GM19463 (cell line): ENCODE measurements around the gene TOP1.

ENCODE experiments used
- ATAC-seq: cut with Tn5 transposase; IDR thresholded peaks from one replicate; pipeline ENCODE4 v1.9.1; 2021; ENCODE audit warnings: mild to moderate bottlenecking, moderate library complexity; ENCODE audit not compliant: unreplicated experiment

Gene TOP1

DNA sequence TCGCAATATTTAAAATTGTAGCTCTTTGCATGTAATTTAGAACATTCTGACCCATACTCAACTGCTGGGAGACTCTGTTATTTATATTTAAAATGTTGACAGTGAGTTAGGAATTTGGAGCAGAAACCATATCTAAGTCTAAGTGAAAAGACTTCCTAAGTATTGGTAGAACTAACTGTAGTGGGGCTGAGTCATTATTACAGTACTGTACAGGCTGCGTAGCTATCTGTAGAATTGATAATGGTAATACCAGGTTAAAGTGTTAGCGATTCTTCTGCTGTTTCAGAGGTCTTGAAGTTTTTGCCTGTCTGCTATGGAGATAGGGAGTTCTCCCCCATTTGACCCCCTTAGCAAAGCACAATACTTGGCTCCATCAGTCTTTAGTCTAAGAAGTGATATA lies 3.6 kb downstream of the TOP1 start:
- ATAC-seq = no peak

DNA sequence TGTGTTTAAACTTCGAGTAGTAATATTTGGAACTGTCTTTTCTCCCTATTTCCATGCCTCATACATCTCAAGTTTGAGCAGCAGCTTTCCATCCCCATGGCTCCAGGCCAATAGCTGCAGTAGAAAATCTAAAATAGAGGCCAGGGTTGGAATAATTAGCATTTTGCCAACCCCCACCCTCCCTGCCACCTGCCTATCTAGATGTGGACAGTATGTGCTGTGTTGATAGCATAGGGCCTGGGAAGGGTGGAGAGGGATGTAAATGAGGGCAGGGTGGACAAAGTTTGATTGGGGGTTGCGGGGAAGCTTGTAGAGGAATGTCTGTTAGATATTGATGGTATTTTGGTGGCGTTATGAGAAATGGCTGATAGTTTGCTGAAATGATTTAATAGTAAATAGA lies 5.6 kb downstream of the TOP1 start:
- no peak for ATAC-seq

DNA sequence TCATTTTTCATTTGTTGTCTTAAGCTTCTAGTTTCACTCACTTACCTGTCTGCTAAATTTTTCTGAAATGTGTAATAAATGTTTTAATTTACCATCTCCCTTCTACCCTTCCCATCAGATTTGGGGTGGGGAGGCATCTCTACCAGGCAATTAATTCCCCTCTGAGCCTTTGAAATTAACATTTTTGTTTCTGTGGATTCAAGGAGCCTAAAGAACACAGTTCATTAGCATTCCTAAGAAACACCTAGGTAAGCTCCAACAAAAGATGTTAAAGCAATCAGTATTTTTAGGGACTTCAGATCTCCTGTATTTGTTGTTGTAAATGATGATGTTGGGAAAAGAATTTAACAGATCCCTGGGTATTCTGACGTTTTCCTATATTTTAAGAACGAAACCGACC lies 6.6 kb downstream of the TOP1 start:
- no peak for ATAC-seq

DNA sequence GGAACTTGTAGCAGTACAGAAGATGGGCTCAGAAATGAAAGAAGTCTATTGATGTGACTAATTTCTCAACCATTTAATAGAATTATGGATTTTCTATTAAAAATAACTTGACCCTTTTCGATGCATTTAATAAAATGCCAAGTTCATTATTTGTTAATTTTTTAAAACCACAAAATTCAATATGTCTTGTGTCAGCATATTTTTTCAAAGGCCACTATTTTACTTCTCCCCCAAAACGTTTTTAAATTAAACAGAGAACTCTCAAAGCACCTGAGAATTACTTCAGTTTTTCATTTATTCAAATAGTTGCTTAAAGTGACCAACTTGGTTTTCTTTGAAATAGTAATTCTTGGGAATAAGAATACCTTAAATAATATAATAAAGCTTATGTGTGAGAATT lies 8.6 kb downstream of the TOP1 start:
- ATAC-seq = no peak

DNA sequence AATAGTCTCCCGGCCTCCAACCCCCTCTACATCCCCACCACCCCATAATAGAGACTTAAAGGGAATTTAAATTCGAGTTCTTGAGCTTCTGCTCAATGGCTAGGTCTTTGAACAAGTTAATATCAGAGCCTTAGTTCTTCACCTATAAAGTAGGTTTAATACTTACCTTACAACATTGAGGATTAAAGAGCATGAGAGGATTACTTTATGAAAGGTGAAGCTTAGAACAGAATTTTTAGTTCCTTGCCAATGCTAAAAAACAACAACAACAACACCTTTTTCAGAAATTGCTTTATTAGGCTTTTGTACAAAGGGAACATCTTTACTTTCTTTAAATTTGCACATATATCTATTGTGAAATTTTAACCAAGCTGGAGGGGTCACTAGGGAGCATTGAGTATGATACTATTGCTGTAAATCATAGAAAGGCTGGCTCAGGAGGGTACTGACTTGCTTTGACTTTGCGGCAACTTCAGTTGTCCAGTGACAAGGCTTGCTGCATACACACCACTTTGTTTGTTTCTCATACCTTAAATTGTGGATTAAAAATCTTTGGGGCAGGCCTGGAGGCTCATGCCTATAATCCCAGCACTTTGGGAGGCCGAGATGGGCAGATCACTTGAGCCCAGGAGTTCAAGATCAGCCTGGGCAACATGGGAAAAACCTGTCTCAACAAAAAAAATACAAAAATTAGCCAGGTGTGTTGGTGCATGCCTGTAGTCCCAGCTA lies 9.7 kb downstream of the TOP1 start:
- ATAC-seq = no peak

DNA sequence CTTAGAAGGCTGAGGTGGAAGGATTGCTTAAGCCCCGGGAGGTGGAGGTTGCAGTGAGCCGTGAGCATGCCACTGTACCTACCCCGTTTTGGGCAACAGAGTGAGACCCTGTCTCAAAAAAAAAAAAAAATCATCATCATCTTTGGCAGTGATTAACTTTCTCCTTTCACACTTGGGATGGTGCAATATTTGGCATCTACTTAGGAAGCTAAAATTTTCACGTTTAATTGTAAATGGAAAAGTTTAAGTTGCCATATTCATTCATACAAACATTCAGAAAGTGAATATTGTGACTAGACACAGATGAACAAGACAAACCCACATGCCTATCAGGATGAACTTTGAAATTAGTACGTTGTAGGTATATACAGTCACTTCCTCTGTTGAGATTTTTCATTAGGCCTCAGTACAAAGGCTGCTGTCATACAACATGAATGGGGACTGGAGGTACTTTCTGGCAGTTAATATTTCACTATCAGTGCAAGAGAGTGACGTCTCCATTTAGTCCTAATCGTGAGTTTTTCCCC lies 10.3 kb downstream of the TOP1 start:
- peak; percentile 83 for ATAC-seq

DNA sequence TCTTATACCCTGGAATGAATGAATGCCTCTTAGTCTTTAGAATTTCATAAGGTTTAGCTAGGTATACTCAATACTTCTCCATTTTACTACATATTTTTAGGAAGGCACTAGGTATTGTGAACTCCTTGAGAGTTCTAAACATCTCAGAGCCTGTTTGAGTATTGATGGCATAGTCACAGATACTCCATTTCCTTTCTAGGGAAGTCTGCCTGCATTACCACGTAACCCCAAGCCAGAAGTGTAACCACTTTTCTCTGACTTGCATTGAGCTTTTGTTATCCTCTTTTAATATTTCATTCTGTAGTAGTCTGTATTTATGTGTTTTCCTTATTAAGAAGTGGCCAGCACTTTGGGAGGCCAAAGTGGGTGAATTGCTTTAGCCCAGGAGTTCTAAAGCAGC lies 12.2 kb downstream of the TOP1 start:
- no peak for ATAC-seq

DNA sequence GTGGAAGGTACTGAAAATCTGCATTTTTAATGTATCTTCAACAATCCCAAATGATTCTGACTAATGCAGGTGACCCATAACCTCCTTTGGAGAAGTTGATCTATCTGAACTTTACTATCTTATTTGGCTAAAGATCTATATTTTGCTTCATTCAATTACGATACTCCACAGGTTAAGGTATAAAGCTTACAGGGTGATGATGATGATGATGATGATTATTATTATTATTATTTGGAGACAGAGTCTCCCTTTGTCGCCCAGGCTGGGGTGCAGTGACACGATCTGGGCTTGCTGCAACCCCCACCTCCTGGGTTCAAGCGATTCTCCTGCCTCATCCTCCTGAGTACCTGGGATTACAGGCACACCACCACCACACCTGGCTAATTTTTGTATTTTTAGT lies 13.1 kb downstream of the TOP1 start:
- ATAC-seq = no peak

DNA sequence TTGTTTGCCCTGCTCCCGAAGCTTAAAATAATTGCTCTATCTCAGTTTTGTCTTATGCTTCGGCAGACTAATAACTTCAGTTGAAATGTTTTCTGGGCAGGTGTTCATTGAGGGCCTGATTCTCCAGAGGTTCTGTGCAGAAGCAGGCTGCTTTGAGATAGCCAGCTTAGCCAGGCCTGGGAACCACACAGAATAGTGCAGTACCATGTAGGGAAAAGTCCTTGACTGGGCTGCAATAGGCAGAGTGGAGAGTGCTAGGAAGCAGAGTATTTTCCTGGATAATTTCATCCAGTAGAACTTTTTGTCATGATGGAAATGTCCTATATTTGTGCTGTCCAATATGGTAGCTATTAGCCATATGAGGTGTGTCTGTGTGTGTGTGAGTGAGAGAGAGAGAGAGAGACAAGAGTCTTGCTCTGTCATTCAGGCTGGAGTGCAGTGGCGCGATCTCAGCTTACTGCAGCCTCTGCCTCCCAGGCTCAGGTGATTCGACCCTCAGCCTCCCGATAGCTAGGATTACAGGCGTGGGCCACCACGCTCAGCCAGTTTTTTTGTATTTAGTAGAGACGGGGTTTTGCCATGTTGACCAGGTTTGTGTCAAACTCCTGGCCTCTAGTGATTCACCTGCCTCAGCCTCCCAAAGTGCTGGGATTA lies 15.9 kb downstream of the TOP1 start:
- no peak for ATAC-seq

DNA sequence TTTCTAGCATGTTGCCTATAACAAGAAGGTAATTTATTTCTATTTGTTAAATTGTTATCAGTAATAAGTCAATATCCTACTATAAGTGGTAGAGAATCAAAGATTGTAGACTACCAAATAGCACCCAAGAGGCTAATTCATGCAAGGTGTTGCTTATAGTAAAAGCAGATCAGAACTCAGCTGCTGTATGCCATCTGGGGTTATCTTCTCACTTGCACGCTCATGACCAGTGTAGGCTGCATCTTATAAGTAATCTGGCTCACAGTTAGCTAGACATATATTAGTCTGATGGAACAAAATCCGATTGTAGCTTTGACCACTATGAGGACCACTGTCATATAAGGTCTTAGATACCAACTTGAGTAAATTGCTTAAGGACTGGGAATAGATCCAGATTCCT lies 17.0 kb downstream of the TOP1 start:
- no peak for ATAC-seq

DNA sequence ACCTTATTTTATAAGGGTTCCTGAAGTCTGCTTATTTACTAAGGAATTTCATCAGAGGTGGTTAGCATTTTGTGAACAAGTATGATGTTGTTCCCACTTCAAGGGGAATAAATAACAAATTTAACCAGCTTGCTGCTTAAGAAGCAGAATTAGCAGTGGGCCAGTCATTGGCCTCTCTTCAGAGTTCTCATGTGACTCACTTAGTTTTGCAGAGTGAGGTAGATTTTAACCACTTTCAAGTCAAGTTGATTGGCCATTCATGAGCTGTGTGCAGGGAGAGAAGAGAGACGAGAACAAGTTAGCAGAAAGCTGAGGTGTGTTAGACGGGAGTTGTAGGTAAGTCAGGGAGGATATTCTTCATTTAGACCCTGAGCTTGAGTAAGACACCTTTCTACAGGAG lies 18.1 kb downstream of the TOP1 start:
- ATAC-seq = no peak

DNA sequence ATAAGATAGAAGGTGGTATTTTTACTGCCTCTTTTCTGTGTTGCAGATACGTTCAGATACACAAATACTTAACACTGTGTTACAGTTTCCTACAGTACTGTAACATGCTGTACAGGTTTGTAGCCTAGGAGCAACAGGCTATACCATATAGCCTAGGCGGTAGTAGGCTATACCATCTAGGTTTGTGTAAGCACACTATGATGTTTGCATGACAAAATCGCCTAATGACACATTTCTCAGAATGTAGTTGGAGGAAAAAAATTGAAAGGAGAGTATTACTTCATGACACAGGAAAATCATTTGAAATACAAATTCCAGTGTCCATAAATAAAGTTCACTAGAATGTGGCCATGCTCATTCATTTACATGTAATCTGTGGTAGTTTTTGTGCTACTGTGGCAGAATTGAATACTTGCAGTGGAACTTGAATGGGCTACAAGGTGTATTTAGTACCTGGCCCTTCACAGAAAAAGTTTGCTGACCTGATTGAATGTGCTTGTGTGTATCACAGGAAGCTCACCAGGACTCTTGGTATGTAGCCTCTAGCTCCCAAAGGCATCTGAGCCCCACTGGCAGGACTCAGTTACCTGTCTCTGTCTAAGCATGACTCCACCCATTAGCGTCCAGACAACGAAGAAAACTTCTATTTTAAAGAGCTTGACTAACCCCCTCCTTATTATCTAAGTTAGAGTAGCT lies 18.8 kb downstream of the TOP1 start:
- ATAC-seq = no peak

DNA sequence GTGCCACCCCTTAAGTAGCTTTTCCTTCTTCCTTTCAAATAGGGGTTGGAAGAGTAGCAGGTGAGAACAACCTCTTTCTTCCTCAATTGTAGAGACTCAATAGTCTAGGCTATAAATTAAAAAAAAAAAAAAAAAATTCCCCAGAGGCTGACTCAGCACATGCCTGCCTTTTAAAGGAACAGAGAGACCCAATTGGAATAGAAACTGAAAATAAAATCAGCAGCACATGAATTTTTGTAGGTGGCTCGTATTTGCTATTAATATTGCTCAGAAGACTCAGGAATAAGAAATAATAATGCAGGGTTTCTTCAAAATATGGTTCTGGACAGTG lies 19.3 kb downstream of the TOP1 start:
- ATAC-seq = no peak

DNA sequence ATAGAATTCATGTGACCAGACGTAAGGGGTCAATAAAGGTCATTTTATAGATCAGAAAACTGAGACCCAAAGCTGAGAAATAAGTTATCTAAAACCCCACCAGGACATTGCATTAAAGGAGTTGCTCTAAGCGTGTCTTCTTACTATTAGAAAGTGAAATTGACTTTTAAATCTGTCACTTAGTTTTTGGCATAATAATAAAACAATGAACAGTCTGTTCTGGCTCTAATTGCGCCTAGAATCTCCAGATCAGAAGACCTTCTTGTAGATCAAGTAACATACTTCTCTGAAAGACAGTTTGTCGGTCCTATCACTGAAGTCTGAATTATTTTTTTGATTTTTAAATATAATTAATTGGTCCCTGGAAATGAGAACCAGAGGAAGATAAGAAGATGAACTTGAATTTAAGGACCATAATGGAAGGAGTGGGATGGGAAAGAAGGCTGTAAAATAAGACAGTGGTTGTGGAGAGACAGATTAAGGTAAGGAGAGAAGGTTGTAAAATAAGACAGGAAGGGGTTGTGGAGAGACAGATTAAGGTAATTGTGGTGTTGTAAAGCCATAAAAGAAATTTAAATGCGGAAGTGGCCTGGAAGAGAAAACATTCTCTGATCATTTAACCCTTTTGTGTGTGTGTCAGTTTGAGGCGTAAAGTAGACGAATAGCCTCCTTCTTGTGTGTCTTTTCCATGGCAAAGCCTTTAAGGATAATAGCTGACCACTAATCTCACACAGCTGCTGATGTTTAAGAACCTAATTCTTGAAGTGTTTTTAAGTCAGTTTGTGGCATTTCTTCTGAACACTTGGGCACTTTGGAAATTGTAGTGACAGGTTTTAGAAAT lies 20.1 kb downstream of the TOP1 start:
- ATAC-seq = no peak

DNA sequence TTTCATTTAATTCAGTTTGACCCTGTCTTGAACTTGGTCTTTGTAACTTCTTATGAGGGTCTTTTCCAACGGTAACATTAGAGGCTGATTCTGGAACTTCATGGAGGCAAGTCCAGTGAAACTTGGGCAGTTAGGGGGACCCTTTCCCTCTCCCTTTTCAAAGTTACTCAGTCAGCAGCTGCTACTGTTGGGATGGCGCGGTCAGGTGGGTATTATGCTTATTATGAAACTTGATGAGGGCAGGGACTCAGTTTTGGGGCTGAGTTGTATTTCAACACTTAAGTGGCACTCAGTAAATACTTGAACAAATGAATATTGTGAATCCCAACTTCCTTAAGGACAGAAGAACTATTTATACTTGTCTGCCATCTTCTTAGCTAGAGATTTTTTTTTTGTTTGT lies 20.8 kb downstream of the TOP1 start:
- no peak for ATAC-seq

DNA sequence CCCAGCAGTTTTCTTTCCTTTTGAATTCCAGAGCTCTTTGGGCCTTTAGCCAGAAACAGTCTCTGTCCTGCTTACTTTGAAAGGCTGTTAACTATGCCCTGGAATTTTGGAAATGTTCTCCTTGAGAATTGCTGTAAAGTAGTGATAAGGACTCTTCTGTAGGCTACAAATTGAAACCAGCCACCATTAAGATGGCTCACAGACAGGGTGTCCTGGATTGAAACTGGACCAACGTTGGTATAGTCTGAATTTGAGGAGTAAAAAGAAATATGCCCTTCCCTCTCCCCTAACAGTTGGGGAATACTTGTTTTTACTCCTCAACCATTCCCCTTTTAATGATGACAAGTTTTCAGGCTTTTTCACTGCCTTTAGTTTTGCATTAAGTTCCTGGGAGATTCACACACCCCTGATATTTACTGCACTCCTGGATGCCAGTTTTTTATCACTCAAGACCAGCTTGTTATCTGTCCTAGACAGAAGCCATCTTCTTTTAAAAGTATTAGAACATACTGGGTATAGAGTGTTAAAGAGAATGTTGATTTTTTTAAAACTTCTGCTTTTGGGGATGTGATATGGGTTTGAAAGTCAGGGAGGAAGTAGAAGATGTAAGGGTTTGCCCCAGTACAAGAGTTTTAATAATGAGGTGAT lies 21.9 kb downstream of the TOP1 start:
- ATAC-seq = no peak

DNA sequence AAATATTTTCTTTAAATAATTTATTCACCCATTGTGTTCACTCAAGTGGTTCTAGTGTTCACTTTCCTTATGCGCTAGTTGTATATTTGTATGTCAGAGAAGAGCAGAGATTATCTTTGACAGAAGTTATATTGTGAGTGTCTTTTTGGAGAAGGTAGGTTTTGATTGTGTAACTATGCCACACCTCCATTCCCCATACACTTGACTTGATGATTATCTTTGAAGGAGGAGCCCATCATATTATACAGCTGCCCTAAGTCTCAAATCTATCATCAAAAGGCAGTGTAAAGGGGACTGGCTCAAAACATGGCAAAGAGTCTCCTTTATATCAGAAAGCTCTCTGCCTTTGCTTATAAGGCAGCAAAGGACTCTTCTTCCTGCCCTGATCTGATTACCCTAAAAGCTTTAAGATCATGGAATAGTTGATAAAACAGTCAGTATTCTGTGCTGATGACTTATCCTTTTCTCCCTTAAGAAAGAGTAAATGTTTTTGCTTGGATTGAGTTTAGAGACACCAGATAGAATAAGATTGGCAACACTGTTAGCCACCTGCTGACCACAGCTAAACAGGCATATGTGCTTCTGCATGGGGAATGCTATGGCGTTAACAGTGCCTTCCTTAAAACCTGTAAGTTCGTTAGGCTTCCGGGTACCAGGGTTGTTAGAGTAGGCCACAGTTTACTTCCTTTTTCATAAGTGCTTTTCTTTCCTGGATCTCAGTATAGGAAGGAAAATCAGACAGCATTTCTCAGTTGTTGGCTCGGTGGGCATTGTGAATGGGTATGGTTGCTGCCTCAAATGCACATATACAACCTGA lies 22.6 kb downstream of the TOP1 start:
- no peak for ATAC-seq

DNA sequence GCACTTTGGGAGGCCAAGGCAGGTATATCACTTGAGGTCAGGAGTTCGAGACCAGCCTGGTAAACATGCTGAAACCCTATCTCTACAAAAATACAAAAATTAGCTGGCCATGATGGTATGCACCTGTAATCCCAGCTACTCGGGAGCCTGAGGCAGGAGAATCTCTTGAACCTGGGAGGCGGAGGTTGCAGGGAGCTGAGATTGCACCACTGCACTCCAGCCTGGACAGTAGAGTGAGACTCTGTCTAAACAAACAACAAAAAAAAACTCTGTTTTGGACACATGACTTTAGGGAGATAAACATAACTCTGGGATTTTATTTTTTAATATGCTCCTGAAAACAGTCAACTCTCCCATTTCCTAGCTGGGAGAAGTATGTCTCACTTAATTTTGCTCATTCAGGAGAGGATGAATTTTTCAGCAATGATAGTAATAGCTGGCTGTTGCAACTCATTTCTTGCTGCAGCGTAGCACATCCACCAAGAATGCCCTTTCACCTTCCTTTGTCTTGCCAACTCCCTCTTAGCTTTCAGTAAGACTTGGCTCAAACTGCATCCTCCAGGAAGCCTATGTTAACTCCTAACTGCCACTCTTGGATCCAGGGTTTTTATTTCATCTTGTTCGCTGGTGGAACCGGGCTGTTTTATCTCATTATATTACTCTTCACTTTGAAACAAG lies 24.3 kb downstream of the TOP1 start:
- ATAC-seq = no peak

DNA sequence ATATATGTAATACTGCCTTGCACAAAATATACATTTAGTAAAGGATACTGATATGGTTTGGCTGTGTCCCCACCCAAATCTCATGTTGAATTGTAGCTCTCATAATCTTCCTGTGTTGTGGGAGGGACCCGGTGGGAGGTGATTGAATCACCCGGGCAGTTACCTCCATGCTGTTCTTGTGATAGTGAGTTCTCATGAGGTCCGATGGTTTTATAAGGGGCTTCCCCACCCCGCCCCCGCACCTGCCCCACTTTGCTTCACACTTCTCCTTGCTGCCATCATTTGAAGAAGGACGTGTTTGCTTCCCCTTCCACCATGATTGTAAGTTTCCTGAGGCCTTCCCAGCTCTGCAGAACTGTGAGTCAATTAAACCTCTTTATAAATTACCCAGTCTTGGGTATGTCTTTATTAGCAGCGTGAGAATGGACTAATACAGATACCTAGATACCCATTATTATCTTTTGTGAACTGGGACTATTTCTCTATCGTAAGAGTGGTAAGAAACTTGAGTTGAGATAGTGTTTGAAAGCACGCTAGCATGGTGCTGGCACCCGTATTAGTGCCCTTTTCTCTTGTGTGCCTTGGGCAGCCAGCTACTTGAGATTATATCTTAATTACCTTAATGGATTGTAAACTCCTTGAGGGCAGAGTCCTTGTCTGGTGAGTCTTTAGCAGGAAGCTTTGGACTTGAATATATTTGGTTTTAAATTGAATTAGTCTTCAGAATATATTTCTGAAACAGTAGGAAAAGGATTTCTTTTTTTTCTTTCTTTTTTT lies 25.6 kb downstream of the TOP1 start:
- no peak for ATAC-seq
